K562 (cell line): Measurements from ENCODE around the gene RHAG. TPM values are rescaled to one million over a fixed set of nuclear protein-coding genes. Genes with fewer than 3 reads are reported as not detected.

Source experiments
- ATF2 ChIP-seq: sonication (generic); formaldehyde crosslinking; IDR thresholded peaks from 2 replicates; pipeline ENCODE4 v1.8.1; 2022; ENCODE audit warnings: missing genetic modification reagents
- BDP1 ChIP-seq: IDR thresholded peaks from 3 replicates; pipeline ENCODE4 v1.6.1; 2011; ENCODE audit not compliant: insufficient read length, insufficient read depth
- BRF2 ChIP-seq: IDR thresholded peaks from 3 replicates; pipeline ENCODE4 v1.6.1; 2011; ENCODE audit warnings: borderline replicate concordance, mild to moderate bottlenecking; ENCODE audit not compliant: insufficient read length, insufficient read depth
- CREM ChIP-seq: IDR thresholded peaks from 2 replicates; pipeline ENCODE4 v1.6.1; 2014; ENCODE audit warnings: antibody characterized with exemption, low read depth
- ELF1 ChIP-seq: fragments of 200-800 bp; sonication (Bioruptor generic); IDR thresholded peaks from 2 replicates; pipeline ENCODE4 v1.6.1; 2016; ENCODE audit warnings: missing genetic modification characterization, missing compliant biosample characterization
- GTF2F1 ChIP-seq: IDR thresholded peaks from 2 replicates; pipeline ENCODE4 v1.6.1; 2011; ENCODE audit warnings: low read depth, low read length, improper control_type of control experiment
- HBP1 ChIP-seq: fragments of 450-650 bp; formaldehyde crosslinking; IDR thresholded peaks from 2 replicates; pipeline ENCODE4 v1.4.0; 2022; ENCODE audit warnings: missing genetic modification characterization
- HMG20B ChIP-seq: fragments of 250-450 bp; sonication (Bioruptor Pico); IDR thresholded peaks from 2 replicates; pipeline ENCODE4 v1.5.0; 2021; ENCODE audit warnings: mild to moderate bottlenecking
- KAT8 ChIP-seq: fragments of 450-650 bp; IDR thresholded peaks from 2 replicates; pipeline ENCODE4 v1.6.1; 2016; ENCODE audit warnings: low read depth, mild to moderate bottlenecking
- KDM1A ChIP-seq, 2 experiments: fragments of 450-650 bp; IDR thresholded peaks; 2 replicates each; pipeline ENCODE4 v1.6.1; 2016; ENCODE audit warnings: mild to moderate bottlenecking in 2 of 2
- MCM3 ChIP-seq: fragments of 450-650 bp; IDR thresholded peaks from 2 replicates; pipeline ENCODE4 v1.6.1; 2016
- MCM5 ChIP-seq: fragments of 450-650 bp; IDR thresholded peaks from 2 replicates; pipeline ENCODE4 v1.6.1; 2016; ENCODE audit warnings: low read depth
- MEF2D ChIP-seq: conservative IDR thresholded peaks from 2 replicates; pipeline ENCODE4 v1.6.1; 2016; ENCODE audit warnings: low read depth, missing genetic modification characterization, missing compliant biosample characterization
- MTA1 ChIP-seq: fragments of 450-650 bp; IDR thresholded peaks from 2 replicates; pipeline ENCODE4 v1.6.1; 2017; ENCODE audit warnings: borderline replicate concordance
- PKNOX1 ChIP-seq: fragments of 450-650 bp; IDR thresholded peaks from 2 replicates; pipeline ENCODE4 v1.6.1; 2016
- SMARCE1 ChIP-seq: fragments of 450-650 bp; IDR thresholded peaks from 2 replicates; pipeline ENCODE4 v1.7.1; 2016; ENCODE audit warnings: mild to moderate bottlenecking
- SP2 ChIP-seq: IDR thresholded peaks from 2 replicates; pipeline ENCODE4 v1.6.1; 2011; ENCODE audit warnings: mild to moderate bottlenecking, low read depth, low read length, moderate library complexity; ENCODE audit not compliant: poor library complexity, severe bottlenecking; ENCODE audit errors: extremely low read depth
- SRSF1 ChIP-seq: fragments of 200-400 bp; formaldehyde crosslinking; IDR thresholded peaks from 2 replicates; pipeline ENCODE4 v1.6.1; 2017; ENCODE audit warnings: mild to moderate bottlenecking, low read depth, low read length, moderate library complexity
- SRSF3 ChIP-seq: fragments of 200-400 bp; formaldehyde crosslinking; IDR thresholded peaks from 2 replicates; pipeline ENCODE4 v1.6.1; 2016; ENCODE audit warnings: mild to moderate bottlenecking, low read length, moderate library complexity; ENCODE audit not compliant: insufficient read depth
- SRSF7 ChIP-seq: fragments of 200-400 bp; formaldehyde crosslinking; optimal IDR thresholded peaks from 2 replicates; pipeline ENCODE3; 2017; ENCODE audit warnings: mild to moderate bottlenecking, low read depth, low read length
- WHSC1 ChIP-seq: IDR thresholded peaks from one replicate; pipeline ENCODE4 v1.6.1; 2012; ENCODE audit warnings: low read length, control low read depth, inconsistent platforms
- ZBTB12 ChIP-seq: fragments of 250-450 bp; sonication (Bioruptor Pico); IDR thresholded peaks from 2 replicates; pipeline ENCODE4 v1.4.0; 2020
- ZNF121 ChIP-seq: sonication (generic); formaldehyde crosslinking; conservative IDR thresholded peaks from 2 replicates; pipeline ENCODE4 v1.8.0; 2022; ENCODE audit warnings: missing genetic modification reagents
- ZNF184 ChIP-seq: sonication (generic); formaldehyde crosslinking; IDR thresholded peaks from 2 replicates; pipeline ENCODE4 v1.5.0; 2020; ENCODE audit warnings: missing genetic modification reagents
- ZNF197 ChIP-seq: fragments of 200-800 bp; sonication (Bioruptor generic); IDR thresholded peaks from 2 replicates; pipeline ENCODE4 v1.6.1; 2016; ENCODE audit warnings: low read depth, missing genetic modification characterization, missing compliant biosample characterization
- polyA plus RNA-seq, 8 experiments: library from polyadenylated mRNA; depleted of rRNA in 4 of 8; stranded (reverse) in 5 of 8; unstranded in 3 of 8; fragments of >200 nt; fragmentation: Nextera tagmentation in 2 of 8; fragmentation: Illumina TruSeq in 1 of 8; extraction: Ambion mirVana in 2 of 8; extraction: Trizol in 1 of 8; gene quantifications; 2 replicates each; pipeline versions ENCODE4 v1.2.1 to v1.2.3, GENCODE V29; 2011 to 2014; ENCODE audit warnings: inconsistent platforms in 1 of 8, missing spikeins in 1 of 8
- total RNA-seq, 7 experiments: library from RNA; depleted of rRNA in 6 of 7; stranded (reverse); fragments of >200 nt in 6 of 7; fragmentation: Illumina TruSeq in 2 of 7; extraction: Trizol in 2 of 7; gene quantifications; 2 replicates each; pipeline versions ENCODE4 v1.2.1 to v1.2.3, GENCODE V29; 2011 to 2021; ENCODE audit warnings: low replicate concordance in 1 of 7

RHAG gene
- total and polyA plus RNA-seq, 9 of the 15 experiments (the other 6 are each of a cell fraction or from before 2014, with no cell fraction given) = 290 to 1,202 (median 505) TPM

GRCh38 chr6:49636713-49637349 lies at the start of gene RHAG (continued):
- TF ChIP-seq PKNOX1 (no peak), GTF2F1 (peak; percentile 95; the same call in 1 of the 2 replicates), ZBTB12 (peak; percentile 56; the same call in 1 of the 2 replicates), SRSF1 (no peak), HMG20B (CRISPR knock-in tag) (no peak), SRSF3 (no peak), ATF2 (no peak), SP2 (no peak), MEF2D (tag) (no peak), MCM5 (no peak), ZNF121 (no peak), KDM1A (IDR thresholded peaks at IDR 0.05) (no peak), SRSF7 (no peak), ELF1 (no peak), ZNF184 (CRISPR knock-in tag) (no peak), CREM (peak; percentile 92), KAT8 (no peak), HBP1 (CRISPR knock-in tag) (no peak), ZNF197 (CRISPR knock-in tag) (no peak), MCM3 (no peak), BDP1 (no peak), MTA1 (peak; percentile 53; the same call in 1 of the 2 replicates), SMARCE1 (peak; percentile 73), WHSC1 (no peak), BRF2 (no peak)
